Middle frontal gyrus (tissue), 1 donor: ENCODE data around the gene USP34.

Source experiments
- DNase-seq: peaks from one replicate; pipeline ENCODE4 v3.0.0-alpha.2; 2015; ENCODE audit warnings: low spot score; ENCODE audit errors: extremely low spot score

The USP34 gene

GRCh38 chr2:61318553-61318952 lies 152.3 kb downstream of the USP34 start:
- no peak for DNase-seq

- no peak for DNase-seq
Observed at GRCh38 chr2:61295981-61296380, 174.9 kb downstream of the USP34 start.

- DNase-seq = no peak
Observed at GRCh38 chr2:61291851-61292575, 178.9 kb downstream of the USP34 start.

- DNase-seq = no peak
Observed at GRCh38 chr2:61288070-61288841, 182.6 kb downstream of the USP34 start.

GRCh38 chr2:61287254-61287653 lies 183.6 kb downstream of the USP34 start:
- DNase-seq = no peak

GRCh38 chr2:61283443-61284160 lies 187.3 kb downstream of the USP34 start:
- DNase-seq = no peak

GRCh38 chr2:61282104-61282590 lies 188.7 kb downstream of the USP34 start:
- no peak for DNase-seq

- DNase-seq = no peak
Observed at GRCh38 chr2:61281321-61281720, 189.6 kb downstream of the USP34 start.

- DNase-seq = no peak
Observed at GRCh38 chr2:61277756-61278155, 193.1 kb downstream of the USP34 start.

- DNase-seq = no peak
Observed at GRCh38 chr2:61275575-61276184, 195.2 kb downstream of the USP34 start.

- no peak for DNase-seq
Observed at GRCh38 chr2:61272421-61273070, 198.3 kb downstream of the USP34 start.

GRCh38 chr2:61268249-61268648 lies 202.6 kb downstream of the USP34 start:
- no peak for DNase-seq

GRCh38 chr2:61266632-61267505 lies 204.0 kb downstream of the USP34 start:
- DNase-seq = no peak

GRCh38 chr2:61263830-61264229 lies 207.1 kb downstream of the USP34 start:
- no peak for DNase-seq

GRCh38 chr2:61262699-61263098 lies 208.2 kb downstream of the USP34 start:
- no peak for DNase-seq

- DNase-seq = no peak
Observed at GRCh38 chr2:61257446-61257845, 213.4 kb downstream of the USP34 start.

- DNase-seq = no peak
Observed at GRCh38 chr2:61255580-61256437, 215.1 kb downstream of the USP34 start.

- DNase-seq = no peak
Observed at GRCh38 chr2:61254536-61254935, 216.4 kb downstream of the USP34 start.

- DNase-seq = no peak
Observed at GRCh38 chr2:61253136-61253535, 217.8 kb downstream of the USP34 start.
